Measurements from ENCODE around the gene CLSTN1.

CLSTN1 gene

GRCh38 chr1:9826616-9827015, 2.9 kb upstream of the CLSTN1 start:
- Histone ChIP-seq H3K4ac (ENCODE audit: low read length) (no peak overlapping the region), H3K9ac (ENCODE audit: low read depth, low read length, poor library complexity) (no peak overlapping the region), H2BK12ac (ENCODE audit: low read length) (no peak overlapping the region), H2BK120ac (ENCODE audit: low read depth, low read length) (no peak overlapping the region), H3K36me3 (replicated peaks in 1 of 2; ENCODE audit: control insufficient read depth in 2 of 2, insufficient read depth in 2 of 2, low read length in 2 of 2) (no peaks in the 10 kb centered on the region), H3K27ac (replicated peaks; ENCODE audit: low read length) (no peak overlapping the region), H3K4me2 (ENCODE audit: insufficient read depth, low read length, poor library complexity, severe bottlenecking) (no peak overlapping the region), H4K8ac (ENCODE audit: low read depth, low read length) (no peak overlapping the region), H3K9me3 (replicated peaks in 1 of 2; ENCODE audit: control insufficient read depth in 2 of 2, insufficient read depth in 1 of 2, low read depth in 1 of 2, low read length in 2 of 2) (no peaks in the 10 kb centered on the region), H3K23ac (ENCODE audit: low read depth, low read length, poor library complexity) (no peak overlapping the region), H3K4me1 (ENCODE audit: control insufficient read depth in 2 of 2, insufficient read depth in 1 of 2, low read depth in 1 of 2, low read length in 2 of 2) (peaks cover 12 to 16% of the 10 kb centered on the region in 2 donors), H3K4me3 (ENCODE audit: low read length in 2 of 2) (no peak overlapping the region), H2AK5ac (ENCODE audit: low read depth, low read length) (peak overlapping the region; percentile 14), H3K27me3 (ENCODE audit: control insufficient read depth in 3 of 3, insufficient read depth in 3 of 3, low read depth in 1 of 3, low read length in 3 of 3) (peaks cover 0 to 20% (median 4%) of the 10 kb centered on the region in 3 experiments), H4K91ac (ENCODE audit: low read depth, low read length, poor library complexity) (no peak overlapping the region), H3K79me1 (ENCODE audit: low read depth, low read length) (peaks cover 6% of the 10 kb centered on the region), H3K18ac (ENCODE audit: low read length) (no peak overlapping the region), H2BK5ac (ENCODE audit: low read length) (no peak overlapping the region), H3K14ac (ENCODE audit: low read length) (no peak overlapping the region), H2BK15ac (ENCODE audit: low read length) (no peak overlapping the region), H2AFZ (ENCODE audit: low read length) (no peak overlapping the region)
- WGBS, 2 donors (ENCODE audit: extremely low coverage in 2 of 2, insufficient read length in 2 of 2, insufficient replicate concordance in 1 of 2) = no CpG with 5 or more reads among the region's 3 CpGs
- no peak for DNase-seq (ENCODE audit: low spot score)

DNA sequence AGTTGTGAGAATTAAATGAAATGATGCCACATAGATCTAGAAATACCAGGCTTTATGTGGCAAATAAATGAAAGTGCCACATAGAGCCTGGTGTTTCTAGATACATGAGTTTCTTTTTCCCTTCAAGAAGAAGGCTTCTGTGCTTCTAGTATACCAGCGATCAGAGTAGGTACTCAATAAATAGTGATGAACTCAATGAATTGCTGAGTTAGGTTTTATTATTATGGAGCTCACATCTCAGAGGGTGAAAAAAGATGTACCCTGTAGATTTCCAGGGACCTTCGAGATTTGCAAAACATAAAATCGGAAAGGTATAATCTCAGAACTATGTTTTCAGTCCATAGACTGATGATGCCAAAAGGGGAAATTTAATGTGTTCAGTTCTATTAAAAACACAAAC, 2.3 kb upstream of the CLSTN1 start:
- Histone ChIP-seq H4K91ac (ENCODE audit: low read depth, low read length, poor library complexity) (no peak overlapping the region), H2AFZ (ENCODE audit: low read length) (no peak overlapping the region), H3K27me3 (ENCODE audit: control insufficient read depth in 3 of 3, insufficient read depth in 3 of 3, low read depth in 1 of 3, low read length in 3 of 3) (peaks cover 0 to 20% (median 4%) of the 10 kb centered on the region in 3 experiments), H3K14ac (ENCODE audit: low read length) (no peak overlapping the region), H3K4me2 (ENCODE audit: insufficient read depth, low read length, poor library complexity, severe bottlenecking) (no peak overlapping the region), H3K4me3 (ENCODE audit: low read length in 2 of 2) (no peak overlapping the region), H3K36me3 (replicated peaks in 1 of 2; ENCODE audit: control insufficient read depth in 2 of 2, insufficient read depth in 2 of 2, low read length in 2 of 2) (no peaks in the 10 kb centered on the region), H3K79me1 (ENCODE audit: low read depth, low read length) (peaks cover 6% of the 10 kb centered on the region), H3K9me3 (replicated peaks in 1 of 2; ENCODE audit: control insufficient read depth in 2 of 2, insufficient read depth in 1 of 2, low read depth in 1 of 2, low read length in 2 of 2) (no peaks in the 10 kb centered on the region), H2BK12ac (ENCODE audit: low read length) (no peak overlapping the region), H2BK120ac (ENCODE audit: low read depth, low read length) (no peak overlapping the region), H3K9ac (ENCODE audit: low read depth, low read length, poor library complexity) (no peak overlapping the region), H3K4me1 (ENCODE audit: control insufficient read depth in 2 of 2, insufficient read depth in 1 of 2, low read depth in 1 of 2, low read length in 2 of 2) (peaks cover 12 to 19% of the 10 kb centered on the region in 2 donors), H4K8ac (ENCODE audit: low read depth, low read length) (no peak overlapping the region), H2BK15ac (ENCODE audit: low read length) (no peak overlapping the region), H3K27ac (replicated peaks; ENCODE audit: low read length) (no peak overlapping the region), H2AK5ac (ENCODE audit: low read depth, low read length) (no peak overlapping the region), H3K18ac (ENCODE audit: low read length) (no peak overlapping the region), H3K4ac (ENCODE audit: low read length) (no peak overlapping the region), H3K23ac (ENCODE audit: low read depth, low read length, poor library complexity) (no peak overlapping the region), H2BK5ac (ENCODE audit: low read length) (no peak overlapping the region)
- WGBS, 2 donors (ENCODE audit: extremely low coverage in 2 of 2, insufficient read length in 2 of 2, insufficient replicate concordance in 1 of 2) = no CpG with 5 or more reads among the region's 3 CpGs
- no peak for DNase-seq (ENCODE audit: low spot score)

- Histone ChIP-seq H3K18ac (ENCODE audit: low read length) (peak overlapping the region; percentile 45), H2BK12ac (ENCODE audit: low read length) (no peak overlapping the region), H3K4me3 (ENCODE audit: low read length in 2 of 2) (no peak overlapping the region), H3K27ac (replicated peaks; ENCODE audit: low read length) (no peak overlapping the region), H3K4ac (ENCODE audit: low read length) (no peak overlapping the region), H2BK5ac (ENCODE audit: low read length) (peak overlapping the region; percentile 91), H3K4me1 (ENCODE audit: control insufficient read depth in 2 of 2, insufficient read depth in 1 of 2, low read depth in 1 of 2, low read length in 2 of 2) (peaks cover 14 to 19% of the 10 kb centered on the region in 2 donors), H2AK5ac (ENCODE audit: low read depth, low read length) (peak overlapping the region; percentile 65), H2AFZ (ENCODE audit: low read length) (peak overlapping the region; percentile 99), H3K9ac (ENCODE audit: low read depth, low read length, poor library complexity) (no peak overlapping the region), H2BK15ac (ENCODE audit: low read length) (peak overlapping the region; percentile 96), H3K23ac (ENCODE audit: low read depth, low read length, poor library complexity) (no peak overlapping the region), H3K14ac (ENCODE audit: low read length) (no peak overlapping the region), H3K79me1 (ENCODE audit: low read depth, low read length) (peaks cover 6% of the 10 kb centered on the region), H4K91ac (ENCODE audit: low read depth, low read length, poor library complexity) (no peak overlapping the region), H2BK120ac (ENCODE audit: low read depth, low read length) (no peak overlapping the region), H3K4me2 (ENCODE audit: insufficient read depth, low read length, poor library complexity, severe bottlenecking) (no peak overlapping the region), H3K27me3 (ENCODE audit: control insufficient read depth in 3 of 3, insufficient read depth in 3 of 3, low read depth in 1 of 3, low read length in 3 of 3) (peaks cover 0 to 20% (median 4%) of the 10 kb centered on the region in 3 experiments), H3K9me3 (replicated peaks in 1 of 2; ENCODE audit: control insufficient read depth in 2 of 2, insufficient read depth in 1 of 2, low read depth in 1 of 2, low read length in 2 of 2) (no peaks in the 10 kb centered on the region), H3K36me3 (replicated peaks in 1 of 2; ENCODE audit: control insufficient read depth in 2 of 2, insufficient read depth in 2 of 2, low read length in 2 of 2) (peaks cover 3% of the 10 kb centered on the region in 2 donors), H4K8ac (ENCODE audit: low read depth, low read length) (no peak overlapping the region)
- no CpG with 5 or more reads among the region's 17 CpGs for WGBS, 2 donors (ENCODE audit: extremely low coverage in 2 of 2, insufficient read length in 2 of 2, insufficient replicate concordance in 1 of 2)
- DNase-seq (ENCODE audit: low spot score) = no peak
Measured at GRCh38 chr1:9825093-9826074, 1.6 kb upstream of the CLSTN1 start.

- Histone ChIP-seq H3K4me1 (ENCODE audit: control insufficient read depth in 2 of 2, insufficient read depth in 1 of 2, low read depth in 1 of 2, low read length in 2 of 2) (peaks cover 14 to 19% of the 10 kb centered on the region in 2 donors), H3K4me2 (ENCODE audit: insufficient read depth, low read length, poor library complexity, severe bottlenecking) (peak overlapping the region; percentile 95), H3K23ac (ENCODE audit: low read depth, low read length, poor library complexity) (peak overlapping the region; percentile 61), H3K4ac (ENCODE audit: low read length) (peak overlapping the region; percentile 86), H3K27me3 (ENCODE audit: control insufficient read depth in 3 of 3, insufficient read depth in 3 of 3, low read depth in 1 of 3, low read length in 3 of 3) (peaks cover 0 to 20% (median 4%) of the 10 kb centered on the region in 3 experiments), H3K36me3 (replicated peaks in 1 of 2; ENCODE audit: control insufficient read depth in 2 of 2, insufficient read depth in 2 of 2, low read length in 2 of 2) (peaks cover 3 to 8% of the 10 kb centered on the region in 2 donors), H2BK15ac (ENCODE audit: low read length) (peak overlapping the region; percentile 96), H4K91ac (ENCODE audit: low read depth, low read length, poor library complexity) (no peak overlapping the region), H3K79me1 (ENCODE audit: low read depth, low read length) (peaks cover 4% of the 10 kb centered on the region), H2BK120ac (ENCODE audit: low read depth, low read length) (peak overlapping the region; percentile 89), H2AK5ac (ENCODE audit: low read depth, low read length) (peak overlapping the region; percentile 65), H4K8ac (ENCODE audit: low read depth, low read length) (peak overlapping the region; percentile 48), H3K27ac (replicated peaks; ENCODE audit: low read length) (no peak overlapping the region), H3K18ac (ENCODE audit: low read length) (peak overlapping the region; percentile 97), H2BK5ac (ENCODE audit: low read length) (peak overlapping the region; percentile 91), H2BK12ac (ENCODE audit: low read length) (peak overlapping the region; percentile 82), H3K4me3 (ENCODE audit: low read length in 2 of 2) (peak overlapping the region; percentile 53 to 95), H2AFZ (ENCODE audit: low read length) (peak overlapping the region; percentile 99), H3K9ac (ENCODE audit: low read depth, low read length, poor library complexity) (no peak overlapping the region), H3K14ac (ENCODE audit: low read length) (no peak overlapping the region), H3K9me3 (replicated peaks in 1 of 2; ENCODE audit: control insufficient read depth in 2 of 2, insufficient read depth in 1 of 2, low read depth in 1 of 2, low read length in 2 of 2) (no peaks in the 10 kb centered on the region)
- whole genome bisulfite sequencing, 2 donors (ENCODE audit: extremely low coverage in 2 of 2, insufficient read length in 2 of 2, insufficient replicate concordance in 1 of 2) = no CpG with 5 or more reads among the region's 12 CpGs
- no peak for DNase-seq (ENCODE audit: low spot score)
Measured at GRCh38 chr1:9824702-9825089, 931 bp upstream of the CLSTN1 start.

Data from neuronal stem cell (in vitro differentiated cells).